CD14-positive monocyte (primary cell): Measurements from ENCODE around the gene RING1. TPM values are rescaled to one million over a fixed set of nuclear protein-coding genes. Genes with fewer than 3 reads are reported as not detected.

Experiments used
- DNase-seq, 3 donors: peaks; one replicate each; pipeline ENCODE4 v3.0.0-alpha.2; 2011 to 2022
- H2AFZ ChIP-seq: 2 replicates; pipeline ENCODE4 v1.6.0; 2012; ENCODE audit warnings: mild to moderate bottlenecking, low read depth, low read length, inconsistent platforms; ENCODE audit not compliant: insufficient read depth, poor library complexity, severe bottlenecking
- H3K27ac ChIP-seq, 2 donors: 1 replicate in 1 of 2; 2 replicates in 1 of 2; pipeline ENCODE4 v1.5.1; 2012 to 2013; ENCODE audit warnings: low read length in 2 of 2, control low read depth in 1 of 2, inconsistent platforms in 1 of 2, low read depth in 1 of 2, mild to moderate bottlenecking in 1 of 2
- H3K27me3 ChIP-seq, 2 donors: one replicate each; pipeline versions ENCODE4 v1.6.0 to v1.6.1; 2011 to 2013; ENCODE audit warnings: low read length in 2 of 2; ENCODE audit not compliant: control insufficient read depth in 2 of 2, insufficient read depth in 2 of 2
- H3K36me3 ChIP-seq, 2 donors: replicated peaks in 1 of 2; 1 replicate in 1 of 2; 2 replicates in 1 of 2; pipeline versions ENCODE4 v1.5.1 to v1.6.1; 2012 to 2013; ENCODE audit warnings: low read length in 2 of 2, control low read depth in 1 of 2, inconsistent platforms in 1 of 2, mild to moderate bottlenecking in 1 of 2; ENCODE audit not compliant: insufficient read depth in 2 of 2, control insufficient read depth in 1 of 2
- H3K4me1 ChIP-seq, 2 donors: 1 replicate in 1 of 2; 2 replicates in 1 of 2; pipeline versions ENCODE4 v1.5.1 to v1.6.1; 2012 to 2013; ENCODE audit warnings: low read length in 2 of 2, control low read depth in 1 of 2, inconsistent platforms in 1 of 2, mild to moderate bottlenecking in 1 of 2, moderate library complexity in 1 of 2; ENCODE audit not compliant: insufficient read depth in 2 of 2, control insufficient read depth in 1 of 2
- H3K4me2 ChIP-seq: replicated peaks from 2 replicates; pipeline ENCODE3; 2012; ENCODE audit warnings: low read length, moderate library complexity, mild to moderate bottlenecking; ENCODE audit not compliant: poor library complexity, severe bottlenecking; ENCODE audit errors: extremely low read depth
- H3K4me3 ChIP-seq, 3 experiments: fragments of 200-600 bp in 1 of 3; sonication (generic) in 1 of 3; replicated peaks in 1 of 3; 1 replicate in 2 of 3; 2 replicates in 1 of 3; pipeline ENCODE4 v1.5.1; 2011 to 2013; ENCODE audit warnings: low read length in 3 of 3, mild to moderate bottlenecking in 3 of 3, control low read depth in 2 of 3, low read depth in 2 of 3, inconsistent platforms in 1 of 3, moderate library complexity in 1 of 3
- H3K79me2 ChIP-seq: 2 replicates; pipeline ENCODE4 v1.6.0; 2012; ENCODE audit warnings: mild to moderate bottlenecking, control low read depth, inconsistent platforms, low read length, moderate library complexity; ENCODE audit not compliant: insufficient read depth
- H3K9ac ChIP-seq: 2 replicates; pipeline ENCODE4 v1.6.0; 2017; ENCODE audit warnings: low read length, mild to moderate bottlenecking; ENCODE audit not compliant: insufficient read depth, poor library complexity, severe bottlenecking
- H3K9me3 ChIP-seq, 2 donors: replicated peaks in 1 of 2; 1 replicate in 1 of 2; 2 replicates in 1 of 2; pipeline versions ENCODE4 v1.5.1 to v1.6.1; 2012 to 2013; ENCODE audit warnings: low read length in 2 of 2, control low read depth in 1 of 2; ENCODE audit not compliant: control insufficient read depth in 1 of 2, insufficient read depth in 1 of 2
- H4K20me1 ChIP-seq: 2 replicates; pipeline ENCODE4 v1.6.0; 2012; ENCODE audit warnings: mild to moderate bottlenecking, low read length, control low read depth, moderate library complexity; ENCODE audit not compliant: insufficient read depth
- H3K27ac Mint-ChIP-seq, 7 donors: one replicate each; pipeline ENCODE4 v1.8.0; 2020; ENCODE audit warnings: mild to moderate bottlenecking in 7 of 7, mixed read lengths in 7 of 7, moderate library complexity in 6 of 7, inconsistent platforms in 2 of 7
- H3K27me3 Mint-ChIP-seq, 3 donors: one replicate each; pipeline ENCODE4 v1.8.0; 2021 to 2022; ENCODE audit warnings: low read depth in 3 of 3, mild to moderate bottlenecking in 3 of 3, mixed read lengths in 3 of 3, moderate library complexity in 3 of 3, inconsistent platforms in 1 of 3
- H3K36me3 Mint-ChIP-seq, 2 donors: one replicate each; pipeline ENCODE4 v1.8.0; 2020; ENCODE audit warnings: mixed read lengths in 2 of 2, inconsistent platforms in 1 of 2, mild to moderate bottlenecking in 1 of 2
- H3K4me1 Mint-ChIP-seq: one replicate; pipeline ENCODE4 v1.8.0; 2020; ENCODE audit warnings: mild to moderate bottlenecking, mixed read lengths
- H3K4me3 Mint-ChIP-seq, 2 donors: one replicate each; pipeline ENCODE4 v1.8.0; 2020; ENCODE audit warnings: mild to moderate bottlenecking in 2 of 2, mixed read lengths in 2 of 2, moderate library complexity in 1 of 2
- H3K9me3 Mint-ChIP-seq, 7 donors: one replicate each; pipeline ENCODE4 v1.8.0; 2020 to 2022; ENCODE audit warnings: mixed read lengths in 7 of 7, mild to moderate bottlenecking in 6 of 7, moderate library complexity in 6 of 7, inconsistent platforms in 2 of 7
- WGBS: methylation state at CpG from one replicate; pipeline ENCODE4 v1.1.5; 2013; ENCODE audit warnings: missing lambda C conversion rate; ENCODE audit not compliant: insufficient coverage; 5-methylcytosine and 5-hydroxymethylcytosine counted together
- intact Hi-C, 2 donors: fragments of 100-400 bp; cut with micrococcal nuclease; formaldehyde crosslinking; loops; one replicate each; pipeline versions ENCODE4 v1.15.0 to v1.15.1; 2023
- polyA plus RNA-seq, 3 donors: library from polyadenylated mRNA; depleted of rRNA in 1 of 3; unstranded in 2 of 3; stranded (reverse) in 1 of 3; fragments of 300-500 nt in 2 of 3; fragments of >200 nt in 1 of 3; fragmentation: Illumina TruSeq in 2 of 3; gene quantifications; 1 replicate in 2 of 3; 2 replicates in 1 of 3; pipeline ENCODE4 v1.2.3, GENCODE V29; 2012 to 2021
- TF ChIP-seq, protein P1 (sequence below): fragments of 200-600 bp; IDR thresholded peaks from one replicate; pipeline ENCODE4 v1.8.0; 2022; ENCODE audit warnings: antibody characterized with exemption, mild to moderate bottlenecking

RING1 gene
- polyA plus RNA-seq, 3 donors = 4.6 to 27.9 (median 5.7) TPM

DNA sequence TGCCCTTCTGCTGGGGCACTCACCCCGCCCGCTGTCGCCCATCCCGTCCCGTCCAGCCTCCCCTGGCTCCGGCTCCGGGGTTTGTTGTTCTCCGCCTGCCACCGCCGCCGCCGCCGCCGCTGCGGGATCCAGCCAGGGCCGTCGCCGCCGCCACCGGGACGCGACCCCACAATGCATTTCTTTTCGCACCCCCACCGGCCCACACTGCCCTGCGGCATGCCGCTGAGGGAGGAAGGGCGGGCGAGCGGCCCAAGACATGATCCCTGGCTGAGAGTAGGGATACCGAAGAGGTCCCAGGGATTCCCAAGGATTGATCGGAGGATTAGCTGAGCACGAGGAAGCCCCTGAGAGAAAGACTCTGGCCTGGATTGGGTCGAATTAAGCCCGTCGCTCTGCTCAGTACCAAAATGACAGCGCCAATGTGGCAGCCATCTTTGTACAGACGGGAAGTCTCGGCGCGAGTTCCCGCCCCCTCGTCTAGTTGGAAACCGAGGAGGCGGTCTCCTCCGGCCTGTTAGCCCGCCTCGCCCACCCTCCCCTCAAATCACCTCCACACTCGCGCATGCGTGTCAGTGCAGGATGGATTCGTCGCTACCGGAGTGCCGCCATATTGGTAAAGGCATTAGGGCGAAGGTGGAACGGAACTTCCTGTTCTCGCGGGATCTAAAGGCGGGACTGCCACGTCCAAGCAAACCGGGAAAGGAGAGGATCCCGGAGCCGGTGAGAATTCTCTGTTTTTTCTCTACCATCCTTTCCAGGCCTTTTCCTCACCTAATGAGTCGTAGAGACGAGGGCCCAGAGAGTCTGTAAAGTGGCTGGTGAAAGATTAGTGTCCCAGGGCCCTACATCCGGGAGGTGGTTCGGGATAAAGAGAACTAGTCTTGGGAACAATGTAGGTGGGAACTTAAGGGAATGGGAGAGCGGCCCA, 7.8 kb upstream of the RING1 start, which contains the start of the genes RXRB and SLC39A7:
TSS of gene RXRB (minus strand) at position 447 of the 928 bp plus-strand sequence. CDS start at position 258, 189 bp downstream.
TSS of gene SLC39A7 (plus strand) at position 649 of the 928 bp plus-strand sequence. CDS start 379 bp downstream, outside the sequence.
- Histone ChIP-seq H3K4me1 (peaks cover 40 to 53% of the 10 kb centered on the region in 2 donors), H3K27ac (peak within 1 kb of the TSS; percentile 94), H3K9ac (peak within 1 kb of the TSS; percentile 94), H3K4me2 (peak within 1 kb of the TSS; percentile 93), H4K20me1 (peaks cover 55% of the 10 kb centered on the region), H3K9me3 (no peaks in the 10 kb centered on the region), H3K27me3 (no peaks in the 10 kb centered on the region), H2AFZ (peak within 1 kb of the TSS; percentile 96), H3K4me3 (peak within 1 kb of the TSS; percentile 83 to 96 (median 95)), H3K36me3 (peaks cover 40 to 41% of the 10 kb centered on the region in 2 donors), H3K79me2 (peaks cover 50% of the 10 kb centered on the region)
- 0% methylated on average over 59 of the region's 68 CpGs for WGBS
- TF ChIP-seq, protein P1, sequence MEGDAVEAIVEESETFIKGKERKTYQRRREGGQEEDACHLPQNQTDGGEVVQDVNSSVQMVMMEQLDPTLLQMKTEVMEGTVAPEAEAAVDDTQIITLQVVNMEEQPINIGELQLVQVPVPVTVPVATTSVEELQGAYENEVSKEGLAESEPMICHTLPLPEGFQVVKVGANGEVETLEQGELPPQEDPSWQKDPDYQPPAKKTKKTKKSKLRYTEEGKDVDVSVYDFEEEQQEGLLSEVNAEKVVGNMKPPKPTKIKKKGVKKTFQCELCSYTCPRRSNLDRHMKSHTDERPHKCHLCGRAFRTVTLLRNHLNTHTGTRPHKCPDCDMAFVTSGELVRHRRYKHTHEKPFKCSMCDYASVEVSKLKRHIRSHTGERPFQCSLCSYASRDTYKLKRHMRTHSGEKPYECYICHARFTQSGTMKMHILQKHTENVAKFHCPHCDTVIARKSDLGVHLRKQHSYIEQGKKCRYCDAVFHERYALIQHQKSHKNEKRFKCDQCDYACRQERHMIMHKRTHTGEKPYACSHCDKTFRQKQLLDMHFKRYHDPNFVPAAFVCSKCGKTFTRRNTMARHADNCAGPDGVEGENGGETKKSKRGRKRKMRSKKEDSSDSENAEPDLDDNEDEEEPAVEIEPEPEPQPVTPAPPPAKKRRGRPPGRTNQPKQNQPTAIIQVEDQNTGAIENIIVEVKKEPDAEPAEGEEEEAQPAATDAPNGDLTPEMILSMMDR = no peak
- Mint-ChIP-seq H3K36me3 (peaks cover 44 to 52% of the 10 kb centered on the region in 2 donors), H3K27me3 (peaks cover 0 to 5% (median 0%) of the 10 kb centered on the region in 3 donors), H3K4me3 (peak within 1 kb of the TSS; percentile 94 to 96), H3K27ac (peak within 1 kb of the TSS; percentile 95 to 99 (median 97)), H3K4me1 (peaks cover 60% of the 10 kb centered on the region), H3K9me3 (peaks cover 0 to 3% (median 0%) of the 10 kb centered on the region in 7 donors)
- intact Hi-C loops = loop anchor here (2.0 to 10.0 kb wide), 4 partner anchors 48 to 214 kb away; partner anchors contain the start of genes RGL2 (in 2 of the 2), CUTA (in 1 of the 2) and PHF1 (in 1 of the 2)
- peak; percentile 99 for DNase-seq

DNA sequence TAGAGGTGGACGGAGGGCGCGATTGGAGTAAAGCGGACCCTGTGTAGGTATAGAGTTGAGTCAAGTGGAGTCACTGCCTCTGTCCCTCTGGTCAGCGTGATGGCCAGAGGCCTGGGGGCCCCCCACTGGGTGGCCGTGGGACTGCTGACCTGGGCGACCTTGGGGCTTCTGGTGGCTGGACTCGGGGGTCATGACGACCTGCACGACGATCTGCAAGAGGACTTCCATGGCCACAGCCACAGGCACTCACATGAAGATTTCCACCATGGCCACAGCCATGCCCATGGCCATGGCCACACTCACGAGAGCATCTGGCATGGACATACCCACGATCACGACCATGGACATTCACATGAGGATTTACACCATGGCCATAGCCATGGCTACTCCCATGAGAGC, 7.2 kb upstream of the RING1 start:
- intact Hi-C loops = loop anchor here (2.0 to 10.0 kb wide), 4 partner anchors 48 to 214 kb away; partner anchors contain the start of genes RGL2 (in 2 of the 2), CUTA (in 1 of the 2) and PHF1 (in 1 of the 2)
- Mint-ChIP-seq H3K4me3 (peak overlapping the region; percentile 94 to 96), H3K27ac (peak overlapping the region; percentile 95 to 99 (median 97)), H3K36me3 (peaks cover 38 to 45% of the 10 kb centered on the region in 2 donors), H3K27me3 (peaks cover 0 to 9% (median 2%) of the 10 kb centered on the region in 3 donors), H3K9me3 (peaks cover 0 to 3% (median 0%) of the 10 kb centered on the region in 7 donors), H3K4me1 (peaks cover 63% of the 10 kb centered on the region)
- Histone ChIP-seq H3K4me3 (peak overlapping the region; percentile 83 to 96 (median 95)), H3K36me3 (peaks cover 33 to 35% of the 10 kb centered on the region in 2 donors), H3K9ac (peak overlapping the region; percentile 94), H3K79me2 (peaks cover 50% of the 10 kb centered on the region), H3K27me3 (no peaks in the 10 kb centered on the region), H3K4me1 (peaks cover 40 to 53% of the 10 kb centered on the region in 2 donors), H2AFZ (peak overlapping the region; percentile 96), H4K20me1 (peaks cover 48% of the 10 kb centered on the region), H3K27ac (peak overlapping the region; percentile 94), H3K4me2 (peak overlapping the region; percentile 93), H3K9me3 (no peaks in the 10 kb centered on the region)
- DNase-seq = peak in 1 of 3 donors; percentile 27
- TF ChIP-seq, protein P1 = no peak
- 3% methylated on average over 12 of the region's 14 CpGs for WGBS
